K562 (cell line): Measurements from ENCODE around the gene IQCM.

ENCODE experiments used
- CHAMP1 ChIP-seq: fragments of 450-650 bp; IDR thresholded peaks from 2 replicates; pipeline ENCODE4 v1.6.1; 2016; ENCODE audit warnings: mild to moderate bottlenecking
- CTCF ChIP-seq, 3 experiments: IDR thresholded peaks in 2 of 3; conservative IDR thresholded peaks in 1 of 3; 2 replicates each; pipeline ENCODE4 v1.5.1; 2011 to 2012; ENCODE audit warnings: low read length in 3 of 3, mild to moderate bottlenecking in 3 of 3, control low read depth in 2 of 3, improper control_type of control experiment in 1 of 3, inconsistent platforms in 1 of 3, low read depth in 1 of 3, mixed read lengths in 1 of 3, moderate library complexity in 1 of 3; ENCODE audit not compliant: insufficient read depth in 2 of 3
- POLR2A ChIP-seq: fragments of 450-650 bp; conservative IDR thresholded peaks from 2 replicates; pipeline ENCODE4 v1.6.1; 2016
- RAD21 ChIP-seq, 2 experiments: fragments of 250-450 bp in 1 of 2; fragments of 450-650 bp in 1 of 2; sonication (Bioruptor Pico) in 1 of 2; formaldehyde crosslinking in 1 of 2; IDR thresholded peaks in 1 of 2; conservative IDR thresholded peaks in 1 of 2; 2 replicates each; pipeline versions ENCODE4 v1.4.0 to v1.8.0; 2020 to 2022; ENCODE audit warnings: mild to moderate bottlenecking in 2 of 2, moderate library complexity in 1 of 2
- SAP30 ChIP-seq: fragments of 200-600 bp; sonication (generic); IDR thresholded peaks from 2 replicates; pipeline ENCODE4 v1.6.1; 2012; ENCODE audit warnings: borderline replicate concordance, low read depth, mild to moderate bottlenecking, moderate library complexity, low read length, control low read depth, inconsistent platforms; ENCODE audit not compliant: insufficient read depth, poor library complexity, severe bottlenecking
- TCF7 ChIP-seq: sonication (generic); IDR thresholded peaks from 2 replicates; pipeline ENCODE4 v1.6.1; 2016; ENCODE audit warnings: antibody characterized with exemption, borderline replicate concordance

GRCh38 chr4:149716728-149717127 lies 98.9 kb downstream of the IQCM start:
- no peak for TF ChIP-seq CTCF (IDR thresholded peaks at IDR 0.05 in 2 of 3, conservative IDR thresholded peaks at IDR 0.05 in 1 of 3; ENCODE audit: insufficient read depth in 2 of 3, low read depth in 1 of 3, low read length in 3 of 3)
- no peak for TF ChIP-seq RAD21 (CRISPR knock-in tag; conservative IDR thresholded peaks at IDR 0.05 in 1 of 2, IDR thresholded peaks at IDR 0.05 in 1 of 2)
- no peak for TF ChIP-seq SAP30
- no peak for TF ChIP-seq CHAMP1
- no peak for TF ChIP-seq TCF7
- TF ChIP-seq POLR2A: no peak
